Endothelial cell of umbilical vein (primary cell): ENCODE measurements around the gene ITGA8. TPM values are rescaled to one million over a fixed set of nuclear protein-coding genes. Genes with fewer than 3 reads are reported as not detected.

Experiments used
- BruUV-seq: library from RNA; stranded (reverse); fragments of 400-500 nt; replicated peaks from 2 replicates; lab custom pipeline; 2021; lab: Mats Ljungman, UMichigan
- CTCF ChIA-PET: fragments of 300-600, 350-600 bp; sonication (Branson Sonifier 250); formaldehyde crosslinking; loops from one replicate; lab custom pipeline; 2021; ENCODE audit warnings: antibody characterized with exemption, inconsistent platforms; lab: Charles Lee
- POLR2A ChIA-PET: fragments of 300-600, 350-600 bp; sonication (Branson Sonifier 250); formaldehyde crosslinking; loops from one replicate; lab custom pipeline; 2021; ENCODE audit warnings: antibody characterized with exemption, inconsistent platforms; lab: Charles Lee
- DNase-seq: peaks from one replicate; pipeline ENCODE4 v3.0.0-alpha.2; 2011; ENCODE audit warnings: low read depth, low spot score
- FAIRE-seq: peaks from 2 replicates; lab custom pipeline; 2011; peaks lifted over from hg19 to GRCh38; lab: Jason Lieb, UNC
- H2AFZ ChIP-seq: 2 replicates; pipeline ENCODE4 v1.6.0; 2012; ENCODE audit warnings: low read depth, low read length, control low read depth, inconsistent platforms
- H3K27ac ChIP-seq: 2 replicates; pipeline ENCODE4 v1.5.1; 2011; ENCODE audit warnings: low read depth, mild to moderate bottlenecking, control low read depth, low read length, moderate library complexity; ENCODE audit not compliant: insufficient read depth
- H3K27me3 ChIP-seq, 2 experiments: 2 replicates each; pipeline versions ENCODE4 v1.6.0 to v1.6.1; 2011; ENCODE audit warnings: low read length in 2 of 2, mixed read lengths in 1 of 2; ENCODE audit not compliant: control insufficient read depth in 2 of 2, insufficient read depth in 2 of 2
- H3K36me3 ChIP-seq, 2 experiments: 2 replicates in 1 of 2; 3 replicates in 1 of 2; pipeline ENCODE4 v1.5.1; 2011; ENCODE audit warnings: low read length in 2 of 2, mild to moderate bottlenecking in 1 of 2, moderate library complexity in 1 of 2; ENCODE audit not compliant: control insufficient read depth in 2 of 2, insufficient read depth in 2 of 2; ENCODE audit errors: extremely low read depth in 1 of 2
- H3K4me1 ChIP-seq: 3 replicates; pipeline ENCODE4 v1.5.1; 2011; ENCODE audit warnings: mild to moderate bottlenecking, low read length; ENCODE audit not compliant: control insufficient read depth, insufficient read depth; ENCODE audit errors: extremely low read depth
- H3K4me2 ChIP-seq: 2 replicates; pipeline ENCODE4 v1.6.1; 2011; ENCODE audit warnings: low read length, control low read depth, mixed read lengths; ENCODE audit not compliant: insufficient read depth
- H3K4me3 ChIP-seq, 3 experiments: fragments of 200-600 bp in 1 of 3; sonication (generic), shearing (Covaris generic) in 1 of 3; replicated peaks in 1 of 3; 2 replicates each; pipeline ENCODE4 v1.5.1; 2011 to 2016; ENCODE audit warnings: control low read depth in 3 of 3, low read length in 3 of 3, mild to moderate bottlenecking in 2 of 3, inconsistent platforms in 1 of 3, low read depth in 1 of 3, moderate library complexity in 1 of 3; ENCODE audit not compliant: insufficient read depth in 1 of 3
- H3K79me2 ChIP-seq: 2 replicates; pipeline ENCODE4 v1.6.0; 2012; ENCODE audit warnings: low read length, inconsistent platforms; ENCODE audit not compliant: control insufficient read depth, insufficient read depth
- H3K9ac ChIP-seq: replicated peaks from 2 replicates; pipeline ENCODE3; 2011; ENCODE audit warnings: low read length, control low read depth; ENCODE audit not compliant: insufficient read depth; ENCODE audit errors: extremely low read depth
- H3K9me1 ChIP-seq: replicated peaks from 3 replicates; pipeline ENCODE4 v1.6.0; 2011; ENCODE audit warnings: mild to moderate bottlenecking, low read length; ENCODE audit not compliant: control insufficient read depth, insufficient read depth; ENCODE audit errors: extremely low read depth
- H3K9me3 ChIP-seq: replicated peaks from 2 replicates; pipeline ENCODE4 v1.5.1; 2012; ENCODE audit warnings: low read length, inconsistent platforms; ENCODE audit not compliant: control insufficient read depth, insufficient read depth
- H4K20me1 ChIP-seq: replicated peaks from 2 replicates; pipeline ENCODE3; 2011; ENCODE audit warnings: mild to moderate bottlenecking, low read length; ENCODE audit not compliant: control insufficient read depth, insufficient read depth; ENCODE audit errors: extremely low read depth
- EZH2 ChIP-seq: IDR thresholded peaks from 2 replicates; pipeline ENCODE4 v1.6.1; 2012; ENCODE audit warnings: borderline replicate concordance, low read depth, mild to moderate bottlenecking, moderate library complexity, low read length, inconsistent platforms; ENCODE audit not compliant: severe bottlenecking
- FOS ChIP-seq: IDR thresholded peaks from 2 replicates; pipeline ENCODE4 v1.6.1; 2011; ENCODE audit warnings: mild to moderate bottlenecking, low read length, moderate library complexity, borderline replicate concordance; ENCODE audit not compliant: insufficient read depth
- GATA2 ChIP-seq: IDR thresholded peaks from 2 replicates; pipeline ENCODE4 v1.7.0; 2011; ENCODE audit warnings: low read depth, mild to moderate bottlenecking, moderate library complexity, mixed read lengths, low read length; ENCODE audit not compliant: insufficient read length, insufficient read depth
- JUN ChIP-seq: IDR thresholded peaks from 2 replicates; pipeline ENCODE4 v1.6.1; 2011; ENCODE audit warnings: borderline replicate concordance, low read depth; ENCODE audit not compliant: insufficient read length, insufficient read depth
- POLR2A ChIP-seq: IDR thresholded peaks from 2 replicates; pipeline ENCODE4 v1.6.1; 2012; ENCODE audit warnings: low read depth, mild to moderate bottlenecking, control low read depth, low read length
- POLR2AphosphoS5 ChIP-seq: IDR thresholded peaks from 2 replicates; pipeline ENCODE4 v1.6.1; 2012; ENCODE audit warnings: low read depth, mild to moderate bottlenecking, control low read depth, low read length, moderate library complexity; ENCODE audit not compliant: insufficient read depth
- dilution Hi-C: fragments of 300-500 bp; cut with MboI; formaldehyde crosslinking; loops from one replicate; pipeline ENCODE4 v1.15.0; 2019; ENCODE audit warnings: low sequenced_read_pairs; ENCODE audit not compliant: extremely low pct_ligation_motif_present
- intact Hi-C: fragments of 100-400 bp; cut with micrococcal nuclease; formaldehyde crosslinking; loops from one replicate; pipeline ENCODE4 v1.10.0; 2022
- polyA plus RNA-seq, 4 experiments: library from polyadenylated mRNA; depleted of rRNA in 3 of 4; stranded (reverse) in 3 of 4; unstranded in 1 of 4; fragments of >200 nt; gene quantifications; 2 replicates each; pipeline versions ENCODE4 v1.2.1 to v1.2.3, GENCODE V29; 2011 to 2012; ENCODE audit warnings: missing spikeins in 1 of 4
- total RNA-seq: library from RNA; stranded (reverse); gene quantifications from 2 replicates; pipeline ENCODE4 v1.2.3, GENCODE V29; 2021
- TF ChIP-seq, protein P1 (sequence below), 2 donors: IDR thresholded peaks; 1 replicate in 1 of 2; 2 replicates in 1 of 2; pipeline ENCODE4 v1.5.1; 2011; ENCODE audit warnings: low read length in 2 of 2, mild to moderate bottlenecking in 2 of 2, moderate library complexity in 2 of 2, control low read depth in 1 of 2, inconsistent platforms in 1 of 2, low read depth in 1 of 2; ENCODE audit not compliant: insufficient read depth in 1 of 2; ENCODE audit errors: extremely low read depth in 1 of 2
- TF ChIP-seq, protein P2 (sequence below): IDR thresholded peaks from 2 replicates; pipeline ENCODE4 v1.6.1; 2011; ENCODE audit not compliant: insufficient read depth, insufficient read length

ITGA8 gene
- total and polyA plus RNA-seq, 2 donors (not counting 3 experiments of a cell fraction or from before 2014, with no cell fraction given), result 0.04 to 0.40 TPM

DNA sequence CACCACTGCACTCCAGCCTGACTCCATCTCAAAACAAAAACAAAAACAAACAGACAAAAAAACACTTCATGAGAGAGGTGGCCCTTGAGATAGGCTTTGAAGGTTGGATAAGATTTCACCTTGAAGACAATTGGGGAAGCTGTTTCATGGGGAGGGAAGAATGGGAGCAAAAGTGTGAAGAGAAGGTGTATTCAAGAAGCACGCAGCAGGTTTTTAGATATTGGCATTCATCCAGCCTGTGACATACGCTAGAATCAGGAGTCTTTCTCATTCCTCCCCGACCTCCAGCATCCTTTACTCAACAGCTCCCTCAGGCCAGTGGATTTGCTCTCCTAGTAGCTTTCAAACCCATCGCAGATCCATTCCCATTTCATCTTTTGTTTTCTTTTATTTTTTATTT is 232.3 kb downstream of the ITGA8 start:
- no peaks in the 10 kb centered on the region for H4K20me1 ChIP-seq
- no peaks in the 10 kb centered on the region for H3K4me1 ChIP-seq
- H3K27me3 ChIP-seq, result peaks cover 0 to 6% of the 10 kb centered on the region in 2 experiments
- H3K27ac ChIP-seq, result no peak overlapping the region
- POLR2A ChIA-PET, result no interaction called here
- H3K9ac ChIP-seq, result no peak overlapping the region
- dilution Hi-C loops (no loop called here), intact Hi-C loops (no loop called here)
- no TSS peak for BruUV-seq
- DNase-seq, result no peak
- H3K4me3 ChIP-seq, result no peak overlapping the region
- FAIRE-seq, result no peak
- H3K36me3 ChIP-seq, result no peaks in the 10 kb centered on the region
- no peak overlapping the region for H3K4me2 ChIP-seq
- H3K9me1 ChIP-seq, result no peaks in the 10 kb centered on the region
- TF ChIP-seq POLR2AphosphoS5, result no peak
- TF ChIP-seq, protein P1, sequence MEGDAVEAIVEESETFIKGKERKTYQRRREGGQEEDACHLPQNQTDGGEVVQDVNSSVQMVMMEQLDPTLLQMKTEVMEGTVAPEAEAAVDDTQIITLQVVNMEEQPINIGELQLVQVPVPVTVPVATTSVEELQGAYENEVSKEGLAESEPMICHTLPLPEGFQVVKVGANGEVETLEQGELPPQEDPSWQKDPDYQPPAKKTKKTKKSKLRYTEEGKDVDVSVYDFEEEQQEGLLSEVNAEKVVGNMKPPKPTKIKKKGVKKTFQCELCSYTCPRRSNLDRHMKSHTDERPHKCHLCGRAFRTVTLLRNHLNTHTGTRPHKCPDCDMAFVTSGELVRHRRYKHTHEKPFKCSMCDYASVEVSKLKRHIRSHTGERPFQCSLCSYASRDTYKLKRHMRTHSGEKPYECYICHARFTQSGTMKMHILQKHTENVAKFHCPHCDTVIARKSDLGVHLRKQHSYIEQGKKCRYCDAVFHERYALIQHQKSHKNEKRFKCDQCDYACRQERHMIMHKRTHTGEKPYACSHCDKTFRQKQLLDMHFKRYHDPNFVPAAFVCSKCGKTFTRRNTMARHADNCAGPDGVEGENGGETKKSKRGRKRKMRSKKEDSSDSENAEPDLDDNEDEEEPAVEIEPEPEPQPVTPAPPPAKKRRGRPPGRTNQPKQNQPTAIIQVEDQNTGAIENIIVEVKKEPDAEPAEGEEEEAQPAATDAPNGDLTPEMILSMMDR (IDR thresholded peaks at IDR 0.05; ENCODE audit: extremely low read depth in 1 of 2, insufficient read depth in 1 of 2, low read depth in 1 of 2, low read length in 2 of 2), result no peak
- no peak for TF ChIP-seq GATA2
- TF ChIP-seq FOS, result no peak
- TF ChIP-seq POLR2A, result no peak
- no peak for TF ChIP-seq EZH2
- TF ChIP-seq JUN, result no peak
- TF ChIP-seq, protein P2, sequence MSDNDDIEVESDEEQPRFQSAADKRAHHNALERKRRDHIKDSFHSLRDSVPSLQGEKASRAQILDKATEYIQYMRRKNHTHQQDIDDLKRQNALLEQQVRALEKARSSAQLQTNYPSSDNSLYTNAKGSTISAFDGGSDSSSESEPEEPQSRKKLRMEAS, result no peak
- no peak overlapping the region for H2AFZ ChIP-seq
- CTCF ChIA-PET, result interaction anchor here (0.6 kb wide), 1 partner anchor 233 kb away, joined by 3 read pairs; the partner anchor contains the start of gene ITGA8
- H3K79me2 ChIP-seq, result no peaks in the 10 kb centered on the region
- H3K9me3 ChIP-seq, result no peaks in the 10 kb centered on the region
